NOMO-1 treated with dmso at 0.1 percent for 144 hours (cell line): ENCODE measurements around the gene CXCL14.

ENCODE experiments used
- DNase-seq: peaks from one replicate; lab custom pipeline; 2025; ENCODE audit not compliant: unreplicated experiment; lab: John Stamatoyannopoulos, UW

CXCL14 gene

GRCh38 chr5:135598691-135599395 lies 20.1 kb upstream of the CXCL14 start:
- no peak for DNase-seq

GRCh38 chr5:135596788-135597187 lies 18.0 kb upstream of the CXCL14 start:
- no peak for DNase-seq

- DNase-seq, result no peak
Measured at GRCh38 chr5:135596157-135596763, 17.5 kb upstream of the CXCL14 start.

- no peak for DNase-seq
Measured at GRCh38 chr5:135594416-135594960, 15.7 kb upstream of the CXCL14 start.

GRCh38 chr5:135593886-135594285 lies 15.1 kb upstream of the CXCL14 start:
- DNase-seq, result no peak

GRCh38 chr5:135593141-135593540 lies 14.3 kb upstream of the CXCL14 start:
- no peak for DNase-seq

- no peak for DNase-seq
Measured at GRCh38 chr5:135592312-135593045, 13.7 kb upstream of the CXCL14 start.

- DNase-seq, result no peak
Measured at GRCh38 chr5:135591277-135591676, 12.5 kb upstream of the CXCL14 start.

- no peak for DNase-seq
Measured at GRCh38 chr5:135589152-135589551, 10.4 kb upstream of the CXCL14 start.

GRCh38 chr5:135587721-135588663 lies 9.2 kb upstream of the CXCL14 start:
- DNase-seq, result no peak

GRCh38 chr5:135584918-135585317 lies 6.1 kb upstream of the CXCL14 start:
- no peak for DNase-seq

- no peak for DNase-seq
Measured at GRCh38 chr5:135584276-135584675, 5.5 kb upstream of the CXCL14 start.

- no peak for DNase-seq
Measured at GRCh38 chr5:135582099-135582781, 3.4 kb upstream of the CXCL14 start.

- no peak for DNase-seq
Measured at GRCh38 chr5:135578305-135578684, 496 bp downstream of the CXCL14 start.

- DNase-seq, result no peak
Measured at GRCh38 chr5:135577421-135577820, 1.4 kb downstream of the CXCL14 start.

GRCh38 chr5:135576075-135576599 lies 2.7 kb downstream of the CXCL14 start:
- no peak for DNase-seq

GRCh38 chr5:135574493-135574892 lies 4.3 kb downstream of the CXCL14 start:
- DNase-seq, result no peak

- no peak for DNase-seq
Measured at GRCh38 chr5:135571902-135572301, 6.9 kb downstream of the CXCL14 start.

GRCh38 chr5:135571066-135571609 lies 7.7 kb downstream of the CXCL14 start:
- DNase-seq, result no peak

GRCh38 chr5:135570453-135570764 lies 8.4 kb downstream of the CXCL14 start:
- no peak for DNase-seq
